ENCODE results near the gene BRD3OS.

DNA sequence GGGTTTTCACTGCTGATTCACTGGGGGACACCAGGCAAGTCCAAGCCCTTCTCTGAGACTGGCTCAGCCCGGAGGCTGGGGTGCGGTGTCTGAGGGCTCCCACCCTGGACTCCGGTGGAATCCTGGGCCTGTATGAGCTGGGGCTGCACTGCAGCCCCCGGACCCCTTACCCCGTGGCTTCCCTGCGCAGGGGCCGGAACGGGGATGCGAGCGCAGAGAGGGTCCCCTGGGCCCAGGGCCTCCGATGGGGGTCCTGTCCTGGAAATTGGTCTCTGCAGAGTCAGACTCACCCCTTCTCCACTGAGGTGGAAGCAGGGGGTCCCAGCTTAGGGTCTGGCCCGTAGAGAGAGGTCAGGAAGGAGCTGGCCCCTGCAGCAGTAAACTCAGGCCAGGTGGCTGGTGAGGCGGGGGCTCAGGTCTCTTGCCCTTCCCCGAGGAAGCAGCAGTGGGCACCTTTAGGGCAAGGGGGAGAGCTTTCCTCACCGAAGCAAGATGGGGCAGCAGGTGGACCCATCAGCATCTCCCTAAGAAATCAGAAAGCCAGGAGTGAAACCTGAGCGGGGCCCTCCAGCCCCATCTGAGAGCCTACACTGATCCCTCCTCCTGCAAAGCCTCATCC, 31.5 kb upstream of the BRD3OS start:
- TF ChIP-seq, protein P1, sequence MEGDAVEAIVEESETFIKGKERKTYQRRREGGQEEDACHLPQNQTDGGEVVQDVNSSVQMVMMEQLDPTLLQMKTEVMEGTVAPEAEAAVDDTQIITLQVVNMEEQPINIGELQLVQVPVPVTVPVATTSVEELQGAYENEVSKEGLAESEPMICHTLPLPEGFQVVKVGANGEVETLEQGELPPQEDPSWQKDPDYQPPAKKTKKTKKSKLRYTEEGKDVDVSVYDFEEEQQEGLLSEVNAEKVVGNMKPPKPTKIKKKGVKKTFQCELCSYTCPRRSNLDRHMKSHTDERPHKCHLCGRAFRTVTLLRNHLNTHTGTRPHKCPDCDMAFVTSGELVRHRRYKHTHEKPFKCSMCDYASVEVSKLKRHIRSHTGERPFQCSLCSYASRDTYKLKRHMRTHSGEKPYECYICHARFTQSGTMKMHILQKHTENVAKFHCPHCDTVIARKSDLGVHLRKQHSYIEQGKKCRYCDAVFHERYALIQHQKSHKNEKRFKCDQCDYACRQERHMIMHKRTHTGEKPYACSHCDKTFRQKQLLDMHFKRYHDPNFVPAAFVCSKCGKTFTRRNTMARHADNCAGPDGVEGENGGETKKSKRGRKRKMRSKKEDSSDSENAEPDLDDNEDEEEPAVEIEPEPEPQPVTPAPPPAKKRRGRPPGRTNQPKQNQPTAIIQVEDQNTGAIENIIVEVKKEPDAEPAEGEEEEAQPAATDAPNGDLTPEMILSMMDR (conservative IDR thresholded peaks at IDR 0.05; ENCODE audit: low read length), result no peak
- TF ChIP-seq EZH2phosphoT487 (IDR thresholded peaks at IDR 0.05; ENCODE audit: borderline replicate concordance, low read depth, low read length), result no peak

Data from OCI-LY7 (cell line).